ENCODE data around the gene OR52E2. TPM values are rescaled to one million over a fixed set of nuclear protein-coding genes. Genes with fewer than 3 reads are reported as not detected.

The OR52E2 gene
- total RNA-seq, 1 experiment from 2014 or later = not detected

DNA sequence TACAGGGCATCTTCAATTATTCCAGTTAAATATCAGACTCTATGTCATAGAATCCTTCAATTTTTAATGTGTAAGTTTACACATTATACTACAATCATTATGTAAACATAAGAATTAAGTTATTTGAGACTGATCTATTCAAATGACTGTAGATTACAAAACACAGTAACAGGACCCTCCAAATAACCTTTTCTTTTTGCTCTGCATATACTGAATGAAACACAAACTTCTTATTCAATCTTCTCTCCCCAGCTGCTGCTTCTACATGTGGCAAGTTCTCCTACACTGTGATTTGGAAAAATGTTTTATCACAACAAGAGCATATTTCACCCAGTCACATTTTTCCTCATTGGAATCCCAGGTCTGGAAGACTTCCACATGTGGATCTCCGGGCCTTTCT, 13.2 kb downstream of the OR52E2 start, which contains the start of gene OR52J3:
OR52J3 (plus strand) TSS at position 301 of the 400 bp plus-strand sequence; CDS start at position 301, 0 bp downstream.
- intact Hi-C loops (cut with micrococcal nuclease; ENCODE audit: unreplicated experiment) = no loop called here

DNA sequence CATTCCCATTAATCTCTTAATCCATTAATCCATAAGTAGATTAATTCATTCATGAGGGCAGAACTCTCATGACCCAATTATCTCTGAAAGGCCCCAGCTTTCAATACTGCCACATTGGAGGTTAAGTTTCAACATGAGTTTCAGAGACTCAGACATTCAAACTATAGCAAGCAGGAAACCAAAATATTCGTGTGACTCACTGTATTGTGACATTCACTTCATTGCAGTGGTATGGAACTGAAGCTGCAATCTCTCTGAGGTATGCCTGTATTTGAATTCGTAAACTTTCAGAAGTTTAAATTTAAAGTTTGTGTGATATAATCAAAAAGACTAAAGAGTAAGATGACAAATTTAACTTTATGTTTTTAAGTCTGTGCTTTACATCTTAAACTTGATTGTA, 16.0 kb downstream of the OR52E2 start:
- Histone ChIP-seq H3K4me3 (ENCODE audit: low read depth in 2 of 2, low read length in 2 of 2) (no peak overlapping the region), H3K36me3 (ENCODE audit: control insufficient read depth, insufficient read depth, low read length) (no peaks in the 10 kb centered on the region), H3K27ac (ENCODE audit: low read length) (no peak overlapping the region), H3K27me3 (ENCODE audit: control insufficient read depth, insufficient read depth, low read length) (no peaks in the 10 kb centered on the region), H3K4me1 (ENCODE audit: control insufficient read depth, insufficient read depth, low read length) (no peaks in the 10 kb centered on the region), H3K9me3 (ENCODE audit: control insufficient read depth, insufficient read depth, low read depth, low read length) (no peaks in the 10 kb centered on the region)
- in situ Hi-C loops (cut with HindIII; ENCODE audit: low pct_unique_long_range_greater_than_20kb, low sequenced_read_pairs) (no loop called here), intact Hi-C loops (cut with micrococcal nuclease; ENCODE audit: unreplicated experiment) (no loop called here)
- ATAC-seq (no peak), DNase-seq (ENCODE audit: low read depth, low spot score) (no peak)
- POLR2A ChIA-PET = no interaction called here
- TF ChIP-seq, protein P1, sequence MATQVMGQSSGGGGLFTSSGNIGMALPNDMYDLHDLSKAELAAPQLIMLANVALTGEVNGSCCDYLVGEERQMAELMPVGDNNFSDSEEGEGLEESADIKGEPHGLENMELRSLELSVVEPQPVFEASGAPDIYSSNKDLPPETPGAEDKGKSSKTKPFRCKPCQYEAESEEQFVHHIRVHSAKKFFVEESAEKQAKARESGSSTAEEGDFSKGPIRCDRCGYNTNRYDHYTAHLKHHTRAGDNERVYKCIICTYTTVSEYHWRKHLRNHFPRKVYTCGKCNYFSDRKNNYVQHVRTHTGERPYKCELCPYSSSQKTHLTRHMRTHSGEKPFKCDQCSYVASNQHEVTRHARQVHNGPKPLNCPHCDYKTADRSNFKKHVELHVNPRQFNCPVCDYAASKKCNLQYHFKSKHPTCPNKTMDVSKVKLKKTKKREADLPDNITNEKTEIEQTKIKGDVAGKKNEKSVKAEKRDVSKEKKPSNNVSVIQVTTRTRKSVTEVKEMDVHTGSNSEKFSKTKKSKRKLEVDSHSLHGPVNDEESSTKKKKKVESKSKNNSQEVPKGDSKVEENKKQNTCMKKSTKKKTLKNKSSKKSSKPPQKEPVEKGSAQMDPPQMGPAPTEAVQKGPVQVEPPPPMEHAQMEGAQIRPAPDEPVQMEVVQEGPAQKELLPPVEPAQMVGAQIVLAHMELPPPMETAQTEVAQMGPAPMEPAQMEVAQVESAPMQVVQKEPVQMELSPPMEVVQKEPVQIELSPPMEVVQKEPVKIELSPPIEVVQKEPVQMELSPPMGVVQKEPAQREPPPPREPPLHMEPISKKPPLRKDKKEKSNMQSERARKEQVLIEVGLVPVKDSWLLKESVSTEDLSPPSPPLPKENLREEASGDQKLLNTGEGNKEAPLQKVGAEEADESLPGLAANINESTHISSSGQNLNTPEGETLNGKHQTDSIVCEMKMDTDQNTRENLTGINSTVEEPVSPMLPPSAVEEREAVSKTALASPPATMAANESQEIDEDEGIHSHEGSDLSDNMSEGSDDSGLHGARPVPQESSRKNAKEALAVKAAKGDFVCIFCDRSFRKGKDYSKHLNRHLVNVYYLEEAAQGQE (IDR thresholded peaks at IDR 0.05; ENCODE audit: insufficient read depth in 1 of 2, low read depth in 2 of 2, low read length in 1 of 2) = no peak
- TF ChIP-seq POLR2AphosphoS5 (IDR thresholded peaks at IDR 0.05; ENCODE audit: low read depth, low read length) (no peak), SIN3A (IDR thresholded peaks at IDR 0.05; ENCODE audit: borderline replicate concordance, insufficient read depth, low read depth, low read length) (no peak), TCF7L2 (IDR thresholded peaks at IDR 0.05; ENCODE audit: low read depth, low read length) (no peak)
- TF ChIP-seq, protein P2, sequence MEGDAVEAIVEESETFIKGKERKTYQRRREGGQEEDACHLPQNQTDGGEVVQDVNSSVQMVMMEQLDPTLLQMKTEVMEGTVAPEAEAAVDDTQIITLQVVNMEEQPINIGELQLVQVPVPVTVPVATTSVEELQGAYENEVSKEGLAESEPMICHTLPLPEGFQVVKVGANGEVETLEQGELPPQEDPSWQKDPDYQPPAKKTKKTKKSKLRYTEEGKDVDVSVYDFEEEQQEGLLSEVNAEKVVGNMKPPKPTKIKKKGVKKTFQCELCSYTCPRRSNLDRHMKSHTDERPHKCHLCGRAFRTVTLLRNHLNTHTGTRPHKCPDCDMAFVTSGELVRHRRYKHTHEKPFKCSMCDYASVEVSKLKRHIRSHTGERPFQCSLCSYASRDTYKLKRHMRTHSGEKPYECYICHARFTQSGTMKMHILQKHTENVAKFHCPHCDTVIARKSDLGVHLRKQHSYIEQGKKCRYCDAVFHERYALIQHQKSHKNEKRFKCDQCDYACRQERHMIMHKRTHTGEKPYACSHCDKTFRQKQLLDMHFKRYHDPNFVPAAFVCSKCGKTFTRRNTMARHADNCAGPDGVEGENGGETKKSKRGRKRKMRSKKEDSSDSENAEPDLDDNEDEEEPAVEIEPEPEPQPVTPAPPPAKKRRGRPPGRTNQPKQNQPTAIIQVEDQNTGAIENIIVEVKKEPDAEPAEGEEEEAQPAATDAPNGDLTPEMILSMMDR (IDR thresholded peaks at IDR 0.05) = no peak
- CTCF ChIA-PET = no interaction called here
- no TSS peak for BruUV-seq (replicated peaks)

More for the DNA sequence above, 13.2 kb downstream of the OR52E2 start, which contains the start of gene OR52J3:
- CTCF ChIA-PET = no interaction called here
- no peaks in the 10 kb centered on the region for H3K9me3 ChIP-seq (ENCODE audit: control insufficient read depth, insufficient read depth, low read depth, low read length)
- ATAC-seq (no peak), DNase-seq (ENCODE audit: low read depth, low spot score) (no peak)
- H3K36me3 ChIP-seq (ENCODE audit: control insufficient read depth, insufficient read depth, low read length) = no peaks in the 10 kb centered on the region
- no TSS peak for BruUV-seq (replicated peaks)
- H3K27me3 ChIP-seq (ENCODE audit: control insufficient read depth, insufficient read depth, low read length) = no peaks in the 10 kb centered on the region
- H3K4me1 ChIP-seq (ENCODE audit: control insufficient read depth, insufficient read depth, low read length) = no peaks in the 10 kb centered on the region
- in situ Hi-C loops (cut with HindIII; ENCODE audit: low pct_unique_long_range_greater_than_20kb, low sequenced_read_pairs) = no loop called here
- no peak within 1 kb of the TSS for H3K4me3 ChIP-seq (ENCODE audit: low read depth in 2 of 2, low read length in 2 of 2)
- POLR2A ChIA-PET = no interaction called here
- TF ChIP-seq, protein P2 (IDR thresholded peaks at IDR 0.05) = no peak
- TF ChIP-seq POLR2AphosphoS5 (IDR thresholded peaks at IDR 0.05; ENCODE audit: low read depth, low read length) (no peak), SIN3A (IDR thresholded peaks at IDR 0.05; ENCODE audit: borderline replicate concordance, insufficient read depth, low read depth, low read length) (no peak), TCF7L2 (IDR thresholded peaks at IDR 0.05; ENCODE audit: low read depth, low read length) (no peak)
- TF ChIP-seq, protein P1 (IDR thresholded peaks at IDR 0.05; ENCODE audit: insufficient read depth in 1 of 2, low read depth in 2 of 2, low read length in 1 of 2) = no peak
- H3K27ac ChIP-seq (ENCODE audit: low read length) = no peak within 1 kb of the TSS

Measured in Panc1 (cell line).